Osteocyte (in vitro differentiated cells): ENCODE results near the gene BBS7. TPM values are rescaled to one million over a fixed set of nuclear protein-coding genes. Genes with fewer than 3 reads are reported as not detected.

Experiments
- DNase-seq: peaks from one replicate; pipeline ENCODE4 v3.0.0; 2021; ENCODE audit warnings: mixed read lengths; ENCODE audit not compliant: unreplicated experiment; ENCODE audit errors: extremely low spot score
- H3K27ac Mint-ChIP-seq: one replicate; pipeline ENCODE4 v1.8.0; 2021; ENCODE audit warnings: mild to moderate bottlenecking, mixed read lengths; ENCODE audit not compliant: unreplicated experiment
- H3K27me3 Mint-ChIP-seq: one replicate; pipeline ENCODE4 v1.8.0; 2021; ENCODE audit warnings: mixed read lengths; ENCODE audit not compliant: unreplicated experiment
- H3K36me3 Mint-ChIP-seq: one replicate; pipeline ENCODE4 v1.8.0; 2021; ENCODE audit warnings: mixed read lengths; ENCODE audit not compliant: unreplicated experiment
- H3K4me1 Mint-ChIP-seq: one replicate; pipeline ENCODE4 v1.8.0; 2021; ENCODE audit warnings: mixed read lengths; ENCODE audit not compliant: unreplicated experiment
- H3K4me3 Mint-ChIP-seq: one replicate; pipeline ENCODE4 v1.8.0; 2021; ENCODE audit warnings: mild to moderate bottlenecking, moderate library complexity, mixed read lengths; ENCODE audit not compliant: unreplicated experiment
- H3K9me3 Mint-ChIP-seq: one replicate; pipeline ENCODE4 v1.8.0; 2021; ENCODE audit warnings: mixed read lengths; ENCODE audit not compliant: unreplicated experiment
- CTCF ChIP-seq: fragments of 200-600 bp; sonication (generic); IDR thresholded peaks from 2 replicates; pipeline ENCODE4 v1.5.0; 2021; ENCODE audit warnings: antibody characterized with exemption, mild to moderate bottlenecking, moderate library complexity
- total RNA-seq: library from RNA; stranded (reverse); gene quantifications from 2 replicates; pipeline ENCODE4 v1.2.1, GENCODE V29; 2021

The BBS7 gene
- total RNA-seq, 1 donor from 2014 or later, result 19.0 TPM

- no peak overlapping the region for H3K4me3 Mint-ChIP-seq
- no peaks in the 10 kb centered on the region for H3K9me3 Mint-ChIP-seq
- H3K4me1 Mint-ChIP-seq, result peaks cover 8% of the 10 kb centered on the region
- DNase-seq, result no peak
- H3K27ac Mint-ChIP-seq, result no peak overlapping the region
- no peaks in the 10 kb centered on the region for H3K27me3 Mint-ChIP-seq
- H3K36me3 Mint-ChIP-seq, result peaks cover 29% of the 10 kb centered on the region
- TF ChIP-seq CTCF, result no peak
Observed at GRCh38 chr4:121806411-121806810, 63.9 kb downstream of the BBS7 start.

DNA sequence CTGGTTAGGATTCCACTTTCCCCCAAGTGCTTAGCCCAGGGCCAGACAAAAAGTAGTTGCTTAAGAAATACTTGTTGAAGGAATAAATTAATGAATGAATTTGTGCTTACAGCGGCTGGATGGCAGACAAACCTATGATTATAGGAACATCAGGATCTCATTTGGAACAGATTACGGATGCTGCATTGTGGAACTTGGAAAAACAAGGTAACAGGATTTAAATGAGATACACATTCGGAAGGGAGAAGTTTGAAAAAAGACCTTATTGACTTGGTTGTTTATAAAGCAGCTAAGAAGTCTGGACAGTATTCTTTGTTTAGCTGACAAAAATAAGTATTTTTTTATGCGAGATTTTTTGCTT lies 68.6 kb downstream of the BBS7 start:
- H3K27me3 Mint-ChIP-seq, result no peaks in the 10 kb centered on the region
- peaks cover 18% of the 10 kb centered on the region for H3K36me3 Mint-ChIP-seq
- H3K4me1 Mint-ChIP-seq, result peaks cover 18% of the 10 kb centered on the region
- TF ChIP-seq CTCF, result no peak
- no peak for DNase-seq
- H3K9me3 Mint-ChIP-seq, result no peaks in the 10 kb centered on the region
- peak overlapping the region; percentile 95 for H3K4me3 Mint-ChIP-seq
- H3K27ac Mint-ChIP-seq, result peak overlapping the region; percentile 97

- no peak for TF ChIP-seq CTCF
- peaks cover 12% of the 10 kb centered on the region for H3K36me3 Mint-ChIP-seq
- H3K9me3 Mint-ChIP-seq, result no peaks in the 10 kb centered on the region
- no peaks in the 10 kb centered on the region for H3K27me3 Mint-ChIP-seq
- peak within 1 kb of the TSS; percentile 97 for H3K27ac Mint-ChIP-seq
- peak; percentile 97 for DNase-seq
- H3K4me3 Mint-ChIP-seq, result peak within 1 kb of the TSS; percentile 95
- H3K4me1 Mint-ChIP-seq, result peaks cover 18% of the 10 kb centered on the region
Observed at GRCh38 chr4:121800961-121801714, 69.1 kb downstream of the BBS7 start, which contains the start of gene EXOSC9. TSS of gene EXOSC9 (plus strand) at chr4:121801323. CDS start at chr4:121801425, 102 bp downstream.

DNA sequence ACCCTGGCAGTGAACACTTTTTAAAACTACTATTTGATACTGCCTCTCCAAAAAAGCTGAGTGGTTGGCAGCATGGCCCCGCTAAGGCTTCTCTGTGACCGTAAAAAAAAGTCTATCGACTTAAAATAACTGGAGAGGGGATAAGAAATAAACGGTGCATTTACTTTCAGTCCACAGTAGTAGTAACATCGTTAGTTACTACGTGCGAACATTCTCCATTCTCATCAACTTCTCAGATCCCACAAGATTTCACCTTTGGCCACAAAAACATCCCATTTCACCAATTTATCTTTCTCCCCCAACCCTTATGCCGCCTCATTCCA lies 69.7 kb downstream of the BBS7 start:
- DNase-seq, result no peak
- peak overlapping the region; percentile 97 for H3K27ac Mint-ChIP-seq
- H3K36me3 Mint-ChIP-seq, result peaks cover 12% of the 10 kb centered on the region
- H3K4me1 Mint-ChIP-seq, result peaks cover 18% of the 10 kb centered on the region
- TF ChIP-seq CTCF, result no peak
- no peaks in the 10 kb centered on the region for H3K27me3 Mint-ChIP-seq
- no peaks in the 10 kb centered on the region for H3K9me3 Mint-ChIP-seq
- H3K4me3 Mint-ChIP-seq, result peak overlapping the region; percentile 95

- no peak for TF ChIP-seq CTCF
- Mint-ChIP-seq H3K27me3 (no peaks in the 10 kb centered on the region), H3K9me3 (no peaks in the 10 kb centered on the region), H3K4me1 (peaks cover 18% of the 10 kb centered on the region), H3K27ac (peak overlapping the region; percentile 97), H3K36me3 (peaks cover 9% of the 10 kb centered on the region), H3K4me3 (no peak overlapping the region)
- DNase-seq, result no peak
Observed at GRCh38 chr4:121799867-121800501, 70.3 kb downstream of the BBS7 start.
